ENCODE measurements around the gene STAP2. TPM values are rescaled to one million over a fixed set of nuclear protein-coding genes. Genes with fewer than 3 reads are reported as not detected.

STAP2 gene
- total and polyA plus RNA-seq, 9 of the 15 experiments (the other 6 are each of a cell fraction or from before 2014, with no cell fraction given) = 1.2 to 9.8 (median 4.5) TPM

- no peak for TF ChIP-seq ZNF518B (CRISPR knock-in tag; IDR thresholded peaks at IDR 0.05)
- no peak for TF ChIP-seq GTF3C2 (IDR thresholded peaks at IDR 0.05; ENCODE audit: borderline replicate concordance, extremely low read depth, insufficient read length)
These were observed 60.6 kb downstream of the STAP2 start (continued) for GRCh38 chr19:4278010-4278409.
